Parathyroid adenoma (tissue), 2 donors: ENCODE measurements around the gene ST6GALNAC1.

Experiments
- H2AFZ ChIP-seq: fragments of 300-600 bp; sonication (generic); one replicate; pipeline ENCODE4 v1.7.0; 2017; ENCODE audit warnings: antibody characterized with exemption, mild to moderate bottlenecking
- H3K27ac ChIP-seq: fragments of 300-600 bp; sonication (generic); one replicate; pipeline ENCODE4 v1.7.0; 2017
- H3K27me3 ChIP-seq: fragments of 300-600 bp; sonication (generic); one replicate; pipeline ENCODE4 v1.7.0; 2017; ENCODE audit warnings: low read length; ENCODE audit not compliant: control insufficient read depth, insufficient read depth
- H3K36me3 ChIP-seq: fragments of 300-600 bp; sonication (generic); one replicate; pipeline ENCODE4 v1.7.0; 2017; ENCODE audit warnings: low read length; ENCODE audit not compliant: control insufficient read depth, insufficient read depth
- H3K4me1 ChIP-seq: fragments of 300-600 bp; sonication (generic); one replicate; pipeline ENCODE4 v1.7.0; 2017; ENCODE audit warnings: control low read depth
- H3K4me2 ChIP-seq: fragments of 300-600 bp; sonication (generic); one replicate; pipeline ENCODE4 v1.7.0; 2017; ENCODE audit warnings: low read length
- H3K4me3 ChIP-seq: fragments of 300-600 bp; sonication (generic); one replicate; pipeline ENCODE4 v1.7.0; 2017; ENCODE audit warnings: low read depth, low read length
- H3K79me2 ChIP-seq: fragments of 300-600 bp; sonication (generic); one replicate; pipeline ENCODE4 v1.7.0; 2017; ENCODE audit warnings: control low read depth
- H3K9ac ChIP-seq: fragments of 300-600 bp; sonication (generic); one replicate; pipeline ENCODE4 v1.7.0; 2017; ENCODE audit warnings: mild to moderate bottlenecking
- H3K9me3 ChIP-seq: fragments of 300-600 bp; sonication (generic); one replicate; pipeline ENCODE4 v1.7.0; 2017; ENCODE audit warnings: low read length; ENCODE audit not compliant: control insufficient read depth
- TF ChIP-seq, protein P1 (sequence below): fragments of 300-600 bp; sonication (generic); IDR thresholded peaks from one replicate; pipeline ENCODE4 v1.7.0; 2017; ENCODE audit warnings: antibody characterized with exemption, mild to moderate bottlenecking
- donor health status: primary hyperparathyroidism.

Gene ST6GALNAC1

DNA sequence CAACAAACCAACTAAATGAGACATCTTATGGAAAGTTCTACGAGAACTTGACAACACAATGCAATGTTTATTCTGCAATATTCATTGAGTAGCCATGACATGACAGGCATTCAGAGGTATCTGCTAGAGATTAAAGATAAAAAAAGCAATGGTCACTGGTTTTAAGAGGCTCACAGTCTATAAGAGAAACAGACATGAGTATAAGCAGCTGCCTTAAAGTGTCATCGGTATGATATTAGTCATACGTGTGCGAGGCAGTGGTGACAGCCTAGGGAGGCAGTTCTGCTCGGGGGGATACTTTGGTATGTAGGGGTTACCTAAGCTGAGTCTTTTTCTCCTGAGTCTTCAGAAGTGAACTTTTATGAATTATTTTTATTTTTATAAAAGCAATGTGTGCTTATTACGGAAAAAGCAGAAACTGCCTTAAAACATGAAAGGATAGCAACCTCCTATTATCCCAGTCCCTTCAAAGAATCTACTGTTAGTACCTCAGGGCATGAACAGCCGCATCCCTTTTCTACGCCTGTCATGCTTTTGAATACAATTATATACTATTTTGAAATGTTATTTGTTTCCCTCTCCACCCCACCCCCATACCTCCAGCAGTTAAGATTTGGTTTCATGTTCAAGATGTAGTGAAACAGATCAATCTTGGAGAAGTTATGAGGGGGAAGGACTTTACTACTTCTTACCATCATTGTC is 7.7 kb downstream of the ST6GALNAC1 start:
- Histone ChIP-seq H2AFZ (no peak overlapping the region), H3K79me2 (no peaks in the 10 kb centered on the region)
- TF ChIP-seq, protein P1, sequence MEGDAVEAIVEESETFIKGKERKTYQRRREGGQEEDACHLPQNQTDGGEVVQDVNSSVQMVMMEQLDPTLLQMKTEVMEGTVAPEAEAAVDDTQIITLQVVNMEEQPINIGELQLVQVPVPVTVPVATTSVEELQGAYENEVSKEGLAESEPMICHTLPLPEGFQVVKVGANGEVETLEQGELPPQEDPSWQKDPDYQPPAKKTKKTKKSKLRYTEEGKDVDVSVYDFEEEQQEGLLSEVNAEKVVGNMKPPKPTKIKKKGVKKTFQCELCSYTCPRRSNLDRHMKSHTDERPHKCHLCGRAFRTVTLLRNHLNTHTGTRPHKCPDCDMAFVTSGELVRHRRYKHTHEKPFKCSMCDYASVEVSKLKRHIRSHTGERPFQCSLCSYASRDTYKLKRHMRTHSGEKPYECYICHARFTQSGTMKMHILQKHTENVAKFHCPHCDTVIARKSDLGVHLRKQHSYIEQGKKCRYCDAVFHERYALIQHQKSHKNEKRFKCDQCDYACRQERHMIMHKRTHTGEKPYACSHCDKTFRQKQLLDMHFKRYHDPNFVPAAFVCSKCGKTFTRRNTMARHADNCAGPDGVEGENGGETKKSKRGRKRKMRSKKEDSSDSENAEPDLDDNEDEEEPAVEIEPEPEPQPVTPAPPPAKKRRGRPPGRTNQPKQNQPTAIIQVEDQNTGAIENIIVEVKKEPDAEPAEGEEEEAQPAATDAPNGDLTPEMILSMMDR: no peak

GRCh38 chr17:76635039-76635438 is 8.5 kb downstream of the ST6GALNAC1 start:
- TF ChIP-seq, protein P1: no peak
- Histone ChIP-seq H3K9me3 (no peaks in the 10 kb centered on the region), H3K27ac (no peak overlapping the region), H3K4me3 (no peak overlapping the region), H3K9ac (no peak overlapping the region), H3K27me3 (no peaks in the 10 kb centered on the region), H3K36me3 (no peaks in the 10 kb centered on the region), H2AFZ (no peak overlapping the region), H3K4me2 (no peak overlapping the region), H3K4me1 (peaks cover 4% of the 10 kb centered on the region), H3K79me2 (no peaks in the 10 kb centered on the region)

More for the DNA sequence above, 7.7 kb downstream of the ST6GALNAC1 start:
- H3K4me1 ChIP-seq: peaks cover 4% of the 10 kb centered on the region
- H3K36me3 ChIP-seq: no peaks in the 10 kb centered on the region
- no peak overlapping the region for H3K27ac ChIP-seq
- H3K9ac ChIP-seq: no peak overlapping the region
- no peak overlapping the region for H3K4me2 ChIP-seq
- H3K4me3 ChIP-seq: no peak overlapping the region
- H3K9me3 ChIP-seq: no peaks in the 10 kb centered on the region
- no peaks in the 10 kb centered on the region for H3K27me3 ChIP-seq

DNA sequence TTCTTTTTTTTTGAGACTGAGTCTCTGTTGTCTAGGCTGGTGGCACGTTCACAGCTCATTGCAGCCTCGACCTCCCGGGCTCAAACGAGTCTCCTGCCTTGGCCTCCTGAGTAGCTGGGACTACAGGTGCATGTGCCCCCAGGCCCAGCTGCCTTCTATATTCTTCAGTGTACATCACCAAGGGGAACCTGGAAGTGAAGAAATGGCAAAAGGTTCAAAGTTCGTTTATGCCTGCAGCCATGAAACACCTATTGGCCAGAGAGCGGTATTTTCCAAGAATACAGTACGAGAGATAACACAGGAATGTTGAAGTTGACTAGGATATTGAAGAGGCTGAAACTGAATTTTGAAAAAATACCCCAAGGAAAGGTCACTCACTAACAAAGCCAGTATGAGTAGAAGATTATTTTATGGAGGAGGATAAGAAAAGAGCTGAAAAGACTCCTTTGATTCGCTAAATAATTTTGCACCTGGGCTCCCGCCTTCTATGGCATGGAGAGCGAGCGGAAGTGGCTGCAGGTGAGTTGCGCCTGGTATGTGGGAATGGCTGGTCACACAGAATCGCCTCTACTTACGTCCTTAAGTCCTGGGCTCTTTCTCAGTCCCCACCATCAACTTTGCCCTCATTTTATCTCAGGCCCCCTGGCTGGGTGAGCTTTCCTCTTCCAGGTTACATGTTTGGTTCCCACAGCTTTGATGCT is 9.8 kb downstream of the ST6GALNAC1 start:
- TF ChIP-seq, protein P1: no peak
- H2AFZ ChIP-seq: no peak overlapping the region
- H3K79me2 ChIP-seq: no peaks in the 10 kb centered on the region
- H3K9ac ChIP-seq: no peak overlapping the region
- H3K27me3 ChIP-seq: no peaks in the 10 kb centered on the region
- H3K36me3 ChIP-seq: no peaks in the 10 kb centered on the region
- H3K4me3 ChIP-seq: no peak overlapping the region
- H3K9me3 ChIP-seq: no peaks in the 10 kb centered on the region
- H3K4me2 ChIP-seq: no peak overlapping the region
- no peak overlapping the region for H3K27ac ChIP-seq
- peaks cover 4% of the 10 kb centered on the region for H3K4me1 ChIP-seq

- Histone ChIP-seq H2AFZ (peak overlapping the region; percentile 60), H3K36me3 (no peaks in the 10 kb centered on the region), H3K9me3 (no peaks in the 10 kb centered on the region), H3K27me3 (no peaks in the 10 kb centered on the region), H3K79me2 (no peaks in the 10 kb centered on the region), H3K4me2 (no peak overlapping the region), H3K9ac (no peak overlapping the region), H3K27ac (no peak overlapping the region), H3K4me3 (no peak overlapping the region), H3K4me1 (peaks cover 4% of the 10 kb centered on the region)
- TF ChIP-seq, protein P1: no peak
These were observed 11.6 kb downstream of the ST6GALNAC1 start for GRCh38 chr17:76631821-76632565.
